DOHH2 (cell line): Measurements from ENCODE around the gene RNU7-1.

Source experiments
- CTCF ChIP-seq: fragments of 200-600 bp; sonication (generic); IDR thresholded peaks from one replicate; pipeline ENCODE4 v1.5.1; 2014; ENCODE audit warnings: antibody characterized with exemption, mild to moderate bottlenecking, low read depth, low read length; ENCODE audit not compliant: poor library complexity, severe bottlenecking
- EZH2phosphoT487 ChIP-seq: fragments of 200-600 bp; sonication (generic); IDR thresholded peaks from 2 replicates; pipeline ENCODE4 v1.6.1; 2017; ENCODE audit warnings: borderline replicate concordance, mild to moderate bottlenecking, antibody characterized with exemption, low read length, moderate library complexity, mixed read lengths

- no peak for TF ChIP-seq CTCF
- no peak for TF ChIP-seq EZH2phosphoT487
These were observed 10.9 kb downstream of the RNU7-1 start for GRCh38 chr12:6954316-6955107.
